CD8-positive, alpha-beta memory T cell (primary cell): ENCODE measurements around the gene CPO. TPM values are rescaled to one million over a fixed set of nuclear protein-coding genes. Genes with fewer than 3 reads are reported as not detected.

Experiments used
- CTCF ChIA-PET: fragments of 350-600 bp; sonication (Branson Sonifier 250); formaldehyde crosslinking; loops from one replicate; lab custom pipeline; 2021; ENCODE audit warnings: antibody characterized with exemption; lab: Charles Lee
- POLR2A ChIA-PET: fragments of 350-600 bp; sonication (Branson Sonifier 250); formaldehyde crosslinking; loops from one replicate; lab custom pipeline; 2021; ENCODE audit warnings: antibody characterized with exemption; lab: Charles Lee
- DNase-seq, 5 donors: peaks; one replicate each; pipeline versions ENCODE4 v3.0.0 to v3.0.0-alpha.2; 2020 to 2022; ENCODE audit warnings: mixed read lengths in 1 of 5
- H3K27ac ChIP-seq: one replicate; pipeline ENCODE4 v1.7.0; 2013; ENCODE audit warnings: low read depth, mild to moderate bottlenecking, low read length, moderate library complexity
- H3K27me3 ChIP-seq: 2 replicates; pipeline ENCODE4 v1.7.0; 2013; ENCODE audit warnings: low read length, mild to moderate bottlenecking; ENCODE audit not compliant: insufficient read depth, poor library complexity, severe bottlenecking
- H3K36me3 ChIP-seq: 2 replicates; pipeline ENCODE4 v1.7.0; 2013; ENCODE audit warnings: mild to moderate bottlenecking, low read length, moderate library complexity; ENCODE audit not compliant: insufficient read depth
- H3K4me1 ChIP-seq: 2 replicates; pipeline ENCODE4 v1.7.0; 2013; ENCODE audit warnings: mild to moderate bottlenecking, low read length, moderate library complexity; ENCODE audit not compliant: insufficient read depth
- H3K4me3 ChIP-seq: 2 replicates; pipeline ENCODE4 v1.7.0; 2013; ENCODE audit warnings: mild to moderate bottlenecking, low read length
- H3K9me3 ChIP-seq: 2 replicates; pipeline ENCODE4 v1.7.0; 2013; ENCODE audit warnings: mild to moderate bottlenecking, low read length
- H3K27ac Mint-ChIP-seq, 8 donors: one replicate each; pipeline ENCODE4 v1.8.0; 2020 to 2021; ENCODE audit warnings: mixed read lengths in 8 of 8, mild to moderate bottlenecking in 6 of 8, inconsistent platforms in 3 of 8, moderate library complexity in 3 of 8
- H3K27me3 Mint-ChIP-seq, 2 donors: one replicate each; pipeline ENCODE4 v1.8.0; 2020 to 2021; ENCODE audit warnings: mixed read lengths in 2 of 2, mild to moderate bottlenecking in 1 of 2, moderate library complexity in 1 of 2
- H3K36me3 Mint-ChIP-seq, 3 donors: one replicate each; pipeline ENCODE4 v1.8.0; 2020 to 2021; ENCODE audit warnings: mixed read lengths in 3 of 3, inconsistent platforms in 1 of 3, mild to moderate bottlenecking in 1 of 3
- H3K4me1 Mint-ChIP-seq, 3 donors: one replicate each; pipeline ENCODE4 v1.8.0; 2020 to 2021; ENCODE audit warnings: mixed read lengths in 3 of 3, inconsistent platforms in 1 of 3, mild to moderate bottlenecking in 1 of 3
- H3K4me3 Mint-ChIP-seq, 7 donors: one replicate each; pipeline ENCODE4 v1.8.0; 2020 to 2021; ENCODE audit warnings: mixed read lengths in 7 of 7, mild to moderate bottlenecking in 6 of 7, moderate library complexity in 4 of 7, inconsistent platforms in 2 of 7
- H3K9me3 Mint-ChIP-seq, 5 donors: one replicate each; pipeline ENCODE4 v1.8.0; 2020 to 2022; ENCODE audit warnings: mixed read lengths in 5 of 5, mild to moderate bottlenecking in 3 of 5, moderate library complexity in 2 of 5, inconsistent platforms in 1 of 5
- polyA plus RNA-seq: library from polyadenylated mRNA; unstranded; fragments of 300-500 nt; fragmentation: Illumina TruSeq; gene quantifications from one replicate; pipeline ENCODE4 v1.2.3, GENCODE V29; 2021
- total RNA-seq, 2 experiments: library from RNA; stranded (reverse); gene quantifications; one replicate each; pipeline ENCODE4 v1.2.3, GENCODE V29; 2021

CPO gene
- total and polyA plus RNA-seq, 3 experiments from 2014 or later, result 0.20 TPM; not detected in 2

- Histone ChIP-seq H3K4me1 (no peaks in the 10 kb centered on the region), H3K36me3 (no peaks in the 10 kb centered on the region), H3K27me3 (no peaks in the 10 kb centered on the region), H3K4me3 (no peak overlapping the region), H3K27ac (no peak overlapping the region), H3K9me3 (no peaks in the 10 kb centered on the region)
- Mint-ChIP-seq H3K36me3 (no peaks in the 10 kb centered on the region), H3K4me3 (no peak overlapping the region), H3K9me3 (no peaks in the 10 kb centered on the region), H3K4me1 (no peaks in the 10 kb centered on the region), H3K27me3 (peaks cover 0 to 3% of the 10 kb centered on the region in 2 donors), H3K27ac (no peak overlapping the region)
- ChIA-PET CTCF (no interaction called here), POLR2A (no interaction called here)
- DNase-seq, result no peak
These were observed 23.6 kb downstream of the CPO start for GRCh38 chr2:206962966-206963365.

DNA sequence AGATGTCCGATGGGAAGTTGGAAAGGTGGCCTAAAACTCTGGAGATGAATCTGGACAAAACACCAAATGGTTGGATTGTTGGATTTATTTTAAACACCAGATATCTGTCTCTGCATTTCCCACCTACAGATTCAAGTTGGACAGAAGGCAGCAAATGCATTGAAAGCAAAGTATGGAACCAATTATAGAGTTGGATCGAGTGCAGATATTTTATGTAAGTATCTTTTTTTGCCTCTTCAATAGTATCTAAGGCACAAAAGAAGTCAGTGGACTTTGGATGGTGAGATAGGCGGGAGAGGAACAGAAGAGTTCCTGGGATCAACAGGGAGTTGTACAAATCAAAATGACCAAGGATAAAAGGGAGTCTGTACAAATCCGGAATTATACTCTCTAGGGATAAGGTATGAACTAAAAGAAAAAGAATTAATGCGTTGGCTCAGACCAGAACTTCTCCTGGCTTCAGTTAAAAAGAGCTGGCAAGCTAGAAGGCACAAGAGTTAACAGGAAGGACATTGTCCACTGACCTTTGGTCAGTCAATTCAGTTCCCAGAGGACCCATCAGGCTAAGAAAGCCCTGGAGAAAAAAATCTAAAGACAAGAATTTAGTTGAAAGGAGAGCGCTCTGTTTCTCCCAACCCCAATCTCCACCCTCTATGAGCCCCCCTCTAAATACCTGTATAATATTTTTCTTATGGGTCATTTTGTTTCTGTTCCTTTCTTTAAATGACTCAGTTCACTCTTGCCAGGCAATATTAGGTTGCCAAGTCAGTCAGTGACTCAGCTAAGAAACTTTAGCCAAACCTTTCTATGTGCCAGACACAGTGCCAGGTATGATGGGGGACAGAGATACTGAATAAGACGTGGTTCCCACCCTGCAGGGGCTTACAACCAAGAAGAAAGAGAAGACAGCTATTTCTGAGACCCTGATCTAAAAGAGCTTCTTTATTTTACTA is 29.1 kb downstream of the CPO start:
- ChIA-PET POLR2A (no interaction called here), CTCF (no interaction called here)
- Mint-ChIP-seq H3K4me3 (no peak overlapping the region), H3K27me3 (peaks cover 0 to 7% of the 10 kb centered on the region in 2 donors), H3K9me3 (no peaks in the 10 kb centered on the region), H3K27ac (no peak overlapping the region), H3K36me3 (no peaks in the 10 kb centered on the region), H3K4me1 (no peaks in the 10 kb centered on the region)
- Histone ChIP-seq H3K4me1 (no peaks in the 10 kb centered on the region), H3K4me3 (no peak overlapping the region), H3K9me3 (no peaks in the 10 kb centered on the region), H3K27me3 (no peaks in the 10 kb centered on the region), H3K36me3 (no peaks in the 10 kb centered on the region), H3K27ac (no peak overlapping the region)
- no peak for DNase-seq

GRCh38 chr2:206969192-206969591 is 29.9 kb downstream of the CPO start:
- no peaks in the 10 kb centered on the region for H3K9me3 Mint-ChIP-seq
- no peaks in the 10 kb centered on the region for H3K36me3 ChIP-seq
- CTCF ChIA-PET, result no interaction called here

DNA sequence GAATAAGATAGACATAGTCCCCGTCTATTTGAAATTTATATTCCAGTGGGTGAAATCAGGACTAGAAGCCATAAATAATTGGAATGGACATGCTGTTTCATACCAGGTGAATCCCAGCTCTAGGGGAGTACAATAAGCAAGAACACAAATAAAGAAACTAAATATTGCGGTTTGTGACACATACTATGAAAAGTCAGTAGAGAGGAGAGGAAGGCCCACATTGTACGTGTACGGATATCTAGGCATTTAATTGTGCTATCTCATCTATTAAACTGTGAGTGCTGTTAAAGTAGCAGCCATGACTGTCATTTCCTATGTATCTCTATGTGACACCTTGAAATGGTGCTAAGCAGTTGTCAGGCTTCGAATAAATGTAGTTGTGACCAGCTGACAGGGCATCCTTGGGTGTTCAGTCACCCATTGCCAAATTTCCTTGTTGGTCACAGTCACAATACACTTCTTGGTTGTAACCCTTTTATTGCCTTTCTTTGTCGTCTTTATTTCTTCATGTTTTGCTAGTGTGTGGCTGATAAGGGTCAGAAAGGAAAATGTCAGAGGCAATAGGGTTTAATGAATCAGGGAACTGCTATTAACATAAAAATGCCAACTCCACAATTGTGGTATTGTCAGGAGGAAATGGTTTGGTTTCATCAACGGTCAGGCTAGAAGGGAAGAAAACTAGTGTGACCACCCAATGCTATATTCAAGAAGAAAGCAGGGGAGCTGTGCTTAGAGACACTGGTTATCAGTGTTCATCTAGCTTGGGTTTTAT is 31.5 kb downstream of the CPO start:
- Histone ChIP-seq H3K27ac (no peak overlapping the region), H3K27me3 (no peaks in the 10 kb centered on the region), H3K9me3 (no peaks in the 10 kb centered on the region), H3K4me3 (no peak overlapping the region), H3K36me3 (no peaks in the 10 kb centered on the region), H3K4me1 (no peaks in the 10 kb centered on the region)
- DNase-seq, result no peak
- Mint-ChIP-seq H3K36me3 (no peaks in the 10 kb centered on the region), H3K27ac (no peak overlapping the region), H3K27me3 (peaks cover 0 to 5% of the 10 kb centered on the region in 2 donors), H3K9me3 (no peaks in the 10 kb centered on the region), H3K4me1 (no peaks in the 10 kb centered on the region), H3K4me3 (no peak overlapping the region)
- ChIA-PET CTCF (no interaction called here), POLR2A (no interaction called here)

More at GRCh38 chr2:206969192-206969591, 29.9 kb downstream of the CPO start:
- POLR2A ChIA-PET, result no interaction called here
- no peaks in the 10 kb centered on the region for H3K4me1 ChIP-seq
- Mint-ChIP-seq H3K27me3 (peaks cover 0 to 7% of the 10 kb centered on the region in 2 donors), H3K4me1 (no peaks in the 10 kb centered on the region), H3K4me3 (no peak overlapping the region), H3K27ac (no peak overlapping the region), H3K36me3 (no peaks in the 10 kb centered on the region)
- H3K27ac ChIP-seq, result no peak overlapping the region
- H3K9me3 ChIP-seq, result no peaks in the 10 kb centered on the region
- H3K27me3 ChIP-seq, result no peaks in the 10 kb centered on the region
- DNase-seq, result no peak
- no peak overlapping the region for H3K4me3 ChIP-seq

GRCh38 chr2:206971805-206972204 is 32.5 kb downstream of the CPO start:
- Histone ChIP-seq H3K27me3 (no peaks in the 10 kb centered on the region), H3K4me1 (no peaks in the 10 kb centered on the region), H3K9me3 (no peaks in the 10 kb centered on the region), H3K36me3 (no peaks in the 10 kb centered on the region), H3K4me3 (no peak overlapping the region), H3K27ac (no peak overlapping the region)
- ChIA-PET CTCF (no interaction called here), POLR2A (no interaction called here)
- H3K36me3 Mint-ChIP-seq, result no peaks in the 10 kb centered on the region
- H3K9me3 Mint-ChIP-seq, result no peaks in the 10 kb centered on the region
- H3K27ac Mint-ChIP-seq, result no peak overlapping the region
- H3K4me1 Mint-ChIP-seq, result no peaks in the 10 kb centered on the region
- peaks cover 0 to 4% of the 10 kb centered on the region in 2 donors for H3K27me3 Mint-ChIP-seq
- H3K4me3 Mint-ChIP-seq, result no peak overlapping the region
- DNase-seq, result no peak

- Histone ChIP-seq H3K27ac (no peak overlapping the region), H3K27me3 (no peaks in the 10 kb centered on the region), H3K4me3 (no peak overlapping the region), H3K36me3 (no peaks in the 10 kb centered on the region), H3K9me3 (no peaks in the 10 kb centered on the region), H3K4me1 (no peaks in the 10 kb centered on the region)
- Mint-ChIP-seq H3K36me3 (no peaks in the 10 kb centered on the region), H3K4me1 (no peaks in the 10 kb centered on the region), H3K27ac (no peak overlapping the region), H3K4me3 (no peak overlapping the region), H3K9me3 (no peaks in the 10 kb centered on the region), H3K27me3 (peaks cover 3 to 4% of the 10 kb centered on the region in 2 donors)
- ChIA-PET POLR2A (no interaction called here), CTCF (no interaction called here)
- no peak for DNase-seq
These were observed 35.2 kb downstream of the CPO start for GRCh38 chr2:206974551-206974950.

GRCh38 chr2:206978746-206979145 is 39.4 kb downstream of the CPO start:
- Mint-ChIP-seq H3K36me3 (no peaks in the 10 kb centered on the region), H3K9me3 (no peaks in the 10 kb centered on the region), H3K4me1 (no peaks in the 10 kb centered on the region), H3K27ac (no peak overlapping the region), H3K27me3 (peaks cover 3% of the 10 kb centered on the region in 2 donors), H3K4me3 (no peak overlapping the region)
- POLR2A ChIA-PET, result no interaction called here
- no peaks in the 10 kb centered on the region for H3K27me3 ChIP-seq
- H3K4me1 ChIP-seq, result no peaks in the 10 kb centered on the region
- no peaks in the 10 kb centered on the region for H3K9me3 ChIP-seq
- H3K36me3 ChIP-seq, result no peaks in the 10 kb centered on the region
- DNase-seq, result no peak
- no peak overlapping the region for H3K4me3 ChIP-seq
- CTCF ChIA-PET, result no interaction called here
- no peak overlapping the region for H3K27ac ChIP-seq

GRCh38 chr2:206979365-206979764 is 40.0 kb downstream of the CPO start:
- Mint-ChIP-seq H3K27ac (no peak overlapping the region), H3K36me3 (no peaks in the 10 kb centered on the region), H3K4me1 (no peaks in the 10 kb centered on the region), H3K9me3 (no peaks in the 10 kb centered on the region), H3K4me3 (no peak overlapping the region), H3K27me3 (peaks cover 3% of the 10 kb centered on the region in 2 donors)
- Histone ChIP-seq H3K4me1 (no peaks in the 10 kb centered on the region), H3K4me3 (no peak overlapping the region), H3K9me3 (no peaks in the 10 kb centered on the region), H3K36me3 (no peaks in the 10 kb centered on the region), H3K27me3 (no peaks in the 10 kb centered on the region), H3K27ac (no peak overlapping the region)
- POLR2A ChIA-PET, result no interaction called here
- CTCF ChIA-PET, result no interaction called here
- no peak for DNase-seq
